Hematopoietic multipotent progenitor cell treated with erythropoietin and hydrocortisone succinate and interleukin-3 and kit ligand, for 17 days (in vitro differentiated cells): ENCODE results near the gene SURF1.
"Not testable (repeated sequence)": the region's sequence is repeated elsewhere in the genome, so short reads cannot be mapped to it uniquely, and the experiment has no call there.

Experiments
- DNase-seq: peaks from one replicate; pipeline ENCODE4 v3.0.0-alpha.2; 2015; ENCODE audit warnings: low spot score

The SURF1 gene

DNA sequence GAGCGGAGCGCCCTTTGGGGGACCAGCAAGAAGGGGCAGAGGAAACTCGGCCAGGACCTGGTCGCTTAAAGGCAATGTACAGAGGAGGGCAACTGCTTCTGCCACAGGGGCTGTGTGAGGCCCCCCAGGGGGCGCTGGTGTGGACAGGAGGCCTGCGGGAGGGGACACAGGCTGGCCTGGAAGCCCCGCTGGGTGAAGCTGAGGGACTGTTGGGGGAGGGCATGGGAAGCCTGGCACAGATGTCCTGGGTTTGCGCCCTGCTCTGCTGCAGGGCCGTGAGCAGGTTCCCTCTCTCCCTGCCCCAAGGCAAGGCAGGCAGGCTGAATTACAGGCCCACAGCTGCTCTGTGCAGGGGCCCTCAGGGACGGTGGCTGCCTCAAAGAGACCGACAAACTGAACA, 13.7 kb downstream of the SURF1 start:
- DNase-seq: no peak

GRCh38 chr9:133342069-133342406, 14.2 kb downstream of the SURF1 start:
- DNase-seq: no peak

GRCh38 chr9:133341369-133342068, 14.8 kb downstream of the SURF1 start:
- no peak for DNase-seq

- DNase-seq: no peak
Observed at GRCh38 chr9:133340916-133341315, 15.4 kb downstream of the SURF1 start.

DNA sequence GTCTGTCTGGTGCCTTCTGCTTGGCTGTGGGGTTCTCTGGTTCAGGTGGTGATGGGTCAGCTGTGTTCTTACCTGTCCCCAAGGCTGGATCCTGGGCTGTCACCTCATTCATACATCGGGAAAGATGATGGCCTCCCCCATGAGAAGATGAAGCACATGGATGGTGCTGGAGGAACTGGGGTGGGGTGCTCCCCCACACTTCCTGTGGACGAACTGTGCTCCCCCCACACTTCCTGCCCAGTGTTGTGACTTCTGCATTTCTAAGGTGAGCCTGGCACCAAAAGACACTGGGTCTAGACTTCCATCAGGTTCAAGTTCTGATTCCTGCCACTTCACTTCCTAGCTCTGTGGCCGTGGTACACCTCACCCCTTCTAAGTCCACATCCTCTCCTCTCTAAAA, 16.0 kb downstream of the SURF1 start:
- no peak for DNase-seq

- no peak for DNase-seq
Observed at GRCh38 chr9:133339641-133340040, 16.6 kb downstream of the SURF1 start.

DNA sequence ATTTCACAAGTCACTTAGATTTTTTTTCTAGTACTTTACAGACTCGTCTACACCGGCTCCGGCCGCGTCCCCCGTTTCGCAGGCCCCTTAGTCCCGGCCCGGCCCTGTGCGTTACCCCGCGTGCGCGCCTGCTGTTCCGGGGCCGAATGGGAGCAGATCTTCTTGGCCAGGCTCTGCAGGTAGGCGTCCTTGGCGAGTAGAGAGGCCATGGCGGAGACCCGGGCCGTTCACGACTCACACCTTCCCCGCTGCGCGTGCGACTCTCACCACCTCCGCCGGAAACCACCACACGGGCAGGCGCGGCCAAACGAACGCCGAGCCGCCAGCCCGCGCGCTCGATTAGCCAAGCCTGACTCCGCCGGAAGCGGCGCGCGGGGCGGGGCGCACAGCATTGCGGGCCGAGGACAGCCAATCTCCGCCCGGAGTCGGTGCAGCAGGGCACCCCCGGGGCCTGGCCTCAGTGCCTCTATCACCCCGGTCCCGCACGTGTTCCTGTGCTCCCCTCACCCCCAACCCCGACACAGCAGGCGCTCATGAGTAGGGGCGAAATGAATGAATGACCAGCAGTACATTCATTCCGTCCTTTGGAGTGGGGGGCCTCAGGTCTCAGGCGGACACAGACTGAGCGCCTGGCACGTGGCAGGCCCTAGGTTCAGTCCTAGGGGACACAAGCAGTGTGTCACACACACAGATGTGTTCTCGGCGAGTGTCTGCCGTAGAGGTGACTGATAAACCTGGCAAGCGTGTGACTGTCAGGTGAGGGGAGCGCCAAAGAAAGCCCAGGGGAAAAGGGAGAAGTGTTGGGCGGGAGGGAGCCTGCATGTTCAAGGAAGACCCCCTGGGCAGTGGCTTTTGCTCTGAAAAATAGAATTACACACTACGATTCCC, 20.1 kb downstream of the SURF1 start, which contains the start of gene SURF6:
TSS of gene SURF6 (minus strand) at position 265 of the 888 bp plus-strand sequence. CDS start at position 209, 56 bp downstream.
- peak; percentile 87 for DNase-seq

DNA sequence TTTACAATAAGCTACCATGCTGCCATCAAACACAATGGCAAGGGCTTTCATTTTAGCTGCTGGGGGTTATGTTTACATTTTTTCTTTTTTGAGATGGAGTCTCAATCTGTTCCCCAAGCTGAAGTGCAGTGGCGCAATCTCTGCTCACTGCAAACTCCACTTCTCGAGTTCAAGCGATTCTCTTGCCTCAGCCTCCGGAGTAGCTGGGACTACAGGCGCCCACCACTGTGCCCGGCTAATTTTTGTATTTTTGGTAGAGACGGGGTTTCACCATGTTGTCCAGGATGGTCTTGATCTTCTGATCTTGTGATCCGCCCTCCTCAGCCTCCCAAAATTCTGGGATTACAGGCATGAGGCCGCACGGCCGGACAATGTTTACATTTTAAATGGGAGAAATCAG, 21.4 kb downstream of the SURF1 start:
- not testable (repeated sequence) for DNase-seq

DNA sequence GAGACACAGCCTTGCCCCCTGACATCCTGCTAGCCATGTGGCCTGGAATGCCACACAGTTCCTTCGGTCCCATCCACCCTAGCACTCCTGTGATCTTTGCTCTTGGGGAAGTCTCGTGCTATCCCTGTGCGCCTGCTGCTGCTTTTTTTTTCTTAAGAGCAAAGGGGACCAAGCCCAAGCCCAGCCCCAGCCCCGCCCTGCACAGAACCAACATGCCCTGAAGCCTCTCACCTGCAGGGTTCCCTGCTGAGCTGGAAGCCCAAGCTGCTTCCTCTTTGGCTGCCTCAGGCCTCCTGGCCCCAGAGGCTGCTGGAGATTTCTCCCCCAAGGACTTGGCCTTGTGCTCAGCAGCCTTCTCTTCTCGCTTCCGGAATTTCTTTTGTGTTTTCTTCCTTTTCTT, 22.1 kb downstream of the SURF1 start:
- no peak for DNase-seq

GRCh38 chr9:133333566-133333965, 22.7 kb downstream of the SURF1 start:
- DNase-seq: no peak

DNA sequence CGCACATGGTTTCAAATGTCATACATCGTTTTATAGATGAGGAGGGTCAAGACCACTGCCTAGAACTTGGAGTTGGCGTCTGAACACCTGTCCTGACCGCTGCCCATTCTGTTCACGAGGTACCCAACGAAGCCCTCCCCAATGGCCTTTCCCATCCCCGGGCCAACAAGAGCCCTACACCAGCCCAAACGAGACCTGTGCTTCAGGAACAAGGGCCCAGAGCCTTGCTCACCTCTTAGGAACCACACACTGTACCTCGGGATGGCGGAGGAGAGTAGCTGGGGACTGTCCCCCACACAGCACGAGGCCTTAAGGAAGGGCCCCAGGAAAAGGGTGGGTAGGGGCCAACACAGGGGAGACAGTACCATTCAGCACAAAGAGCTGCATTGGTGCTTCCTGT, 23.3 kb downstream of the SURF1 start:
- no peak for DNase-seq

DNA sequence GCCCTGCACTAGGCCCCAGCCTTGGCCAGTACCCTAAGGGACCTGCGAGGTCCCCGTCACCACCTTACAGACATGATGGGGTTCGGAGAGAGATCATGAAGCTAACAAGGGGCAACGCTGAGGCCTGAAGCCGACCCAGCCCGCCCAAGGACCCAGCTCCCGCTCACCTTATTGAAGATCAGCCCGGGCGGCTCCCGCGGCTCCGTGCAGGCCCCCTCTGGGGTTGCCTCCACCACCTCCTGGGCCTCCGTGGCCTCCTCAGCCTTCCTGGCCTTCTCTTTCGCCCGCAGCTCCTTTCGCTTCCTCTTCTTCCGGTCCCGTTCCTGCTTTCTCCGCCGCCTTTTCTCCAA, 23.9 kb downstream of the SURF1 start:
- no peak for DNase-seq

GRCh38 chr9:133331641-133332380, 24.5 kb downstream of the SURF1 start:
- no peak for DNase-seq

- DNase-seq: no peak
Observed at GRCh38 chr9:133331221-133331620, 25.1 kb downstream of the SURF1 start.

DNA sequence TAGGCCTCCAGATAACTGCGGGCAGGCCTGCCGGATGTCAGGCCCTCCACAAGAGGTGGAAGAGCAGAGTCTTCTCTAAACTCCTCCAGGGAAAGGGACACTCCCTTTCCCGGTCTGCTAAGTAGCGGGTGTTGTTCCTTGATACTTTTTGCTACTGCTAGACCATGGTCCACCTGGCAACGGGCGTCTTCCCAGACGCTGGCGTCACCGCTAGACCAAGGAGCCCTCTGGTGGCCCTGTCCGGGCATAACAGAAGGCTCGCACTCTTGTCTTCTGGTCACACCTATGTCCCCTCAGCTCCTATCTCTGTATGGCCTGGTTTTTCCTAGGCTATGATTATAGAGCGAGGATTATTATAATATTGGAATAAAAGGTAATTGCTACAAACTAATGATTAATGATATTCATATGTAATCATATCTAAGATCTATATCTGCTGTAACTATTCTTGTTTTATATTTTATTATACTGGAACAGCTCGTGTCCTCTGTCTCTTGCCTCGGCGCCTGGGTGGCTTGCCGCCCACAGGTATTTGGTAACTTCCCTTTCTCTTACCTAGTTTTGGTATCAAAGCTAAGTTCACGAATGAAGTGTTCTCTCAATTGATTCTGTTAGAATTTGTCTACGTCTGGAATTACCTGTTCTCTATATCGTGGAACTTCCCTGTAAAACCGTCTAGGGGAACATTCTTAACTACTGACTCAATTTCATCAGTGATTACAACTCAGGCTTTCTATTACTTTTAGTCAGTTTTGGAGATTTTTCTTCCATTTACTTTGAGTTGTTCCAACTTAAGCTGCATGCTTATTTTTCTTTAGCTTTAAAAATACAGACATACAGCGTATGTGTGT, 26.8 kb downstream of the SURF1 start:
- DNase-seq: not testable (repeated sequence)

DNA sequence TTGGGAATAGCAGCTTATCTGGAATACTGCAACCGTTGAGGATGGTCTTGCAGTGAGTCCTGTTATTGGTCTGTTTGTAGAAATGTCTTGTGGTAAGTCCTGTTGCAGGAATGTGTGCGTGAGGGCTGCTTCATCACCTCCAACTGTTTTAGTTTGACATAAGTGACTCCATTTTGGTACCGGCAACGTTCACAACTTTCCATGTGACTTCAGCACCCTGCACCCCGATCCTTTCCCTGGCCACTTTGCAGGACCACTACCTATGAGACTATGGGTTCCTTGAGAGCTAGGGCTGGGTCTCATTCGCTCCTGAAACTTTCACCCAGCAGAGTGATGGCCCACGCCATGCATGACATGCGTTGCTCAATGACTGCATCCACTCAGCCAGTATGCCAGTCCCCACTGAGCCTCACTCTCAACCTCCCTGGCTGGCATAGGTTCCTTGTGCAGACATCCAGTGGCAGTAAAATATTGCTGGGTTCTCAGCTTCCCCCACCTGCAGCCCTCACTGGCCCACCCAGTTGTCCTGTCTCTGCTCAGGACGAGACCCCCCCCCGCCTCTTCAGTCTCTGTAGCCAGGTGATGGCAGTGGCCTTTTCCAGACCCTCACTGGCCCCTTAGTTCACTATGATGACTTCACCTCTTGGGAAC, 28.3 kb downstream of the SURF1 start:
- no peak for DNase-seq

- not testable (repeated sequence) for DNase-seq
Observed at GRCh38 chr9:133327021-133327420, 29.3 kb downstream of the SURF1 start.

DNA sequence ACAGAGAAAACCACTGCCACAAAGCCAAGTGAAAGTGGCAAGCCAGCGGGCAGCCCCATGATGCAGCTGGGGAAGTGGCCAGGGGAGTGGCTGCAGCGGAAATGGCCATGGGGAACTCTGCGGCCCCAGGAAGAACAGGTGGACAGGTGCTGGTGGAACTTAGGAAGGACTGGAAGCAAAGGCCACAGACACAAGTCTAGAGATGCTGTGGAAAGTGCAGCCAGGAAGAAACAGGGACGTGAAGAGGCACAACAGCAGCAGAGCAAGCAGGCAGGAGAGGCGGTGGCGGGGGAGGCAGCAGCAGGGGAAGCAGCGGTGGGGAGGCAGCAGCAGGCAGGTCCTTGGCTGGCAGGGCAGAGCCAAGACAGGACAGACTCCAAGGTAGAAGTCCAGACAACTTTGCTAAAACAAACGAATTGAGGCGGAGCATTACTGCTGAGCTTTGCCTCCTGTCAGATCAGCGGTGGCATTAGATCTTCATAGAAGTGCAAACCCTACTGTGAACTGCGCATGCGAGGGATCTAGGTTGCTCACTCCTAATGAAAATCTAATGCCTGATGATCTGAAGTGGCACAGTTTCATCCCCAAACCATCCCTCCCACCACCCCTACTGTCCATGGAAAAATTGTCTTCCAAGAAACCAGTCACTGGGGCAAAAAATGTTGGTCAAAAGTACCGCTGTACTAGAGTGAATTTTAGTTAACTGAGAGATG, 32.1 kb downstream of the SURF1 start:
- no peak for DNase-seq

DNA sequence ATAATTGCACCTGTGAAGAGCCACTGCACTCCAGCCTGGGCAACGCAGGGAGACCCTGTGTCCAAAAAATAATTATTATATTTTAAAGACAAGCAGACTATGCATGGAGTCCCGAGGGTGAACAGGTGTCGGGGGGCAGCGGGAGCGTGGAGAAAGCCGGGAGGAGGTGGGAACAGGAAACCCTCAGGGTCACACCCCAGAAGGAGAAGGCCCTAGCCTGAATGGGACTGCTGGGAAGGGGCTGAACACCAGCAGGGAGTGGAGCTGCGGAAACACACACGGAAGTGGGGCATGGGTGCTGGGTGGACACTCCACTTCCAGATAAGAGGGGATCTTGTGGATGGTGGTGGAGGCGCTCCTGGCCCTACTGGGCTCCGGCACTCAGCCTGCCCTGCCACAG, 33.1 kb downstream of the SURF1 start:
- DNase-seq: no peak

GRCh38 chr9:133322701-133323100, 33.6 kb downstream of the SURF1 start:
- DNase-seq: no peak
